GM19023 (cell line): ENCODE data around the gene KCTD4.

Experiments used
- ATAC-seq: cut with Tn5 transposase; IDR thresholded peaks from one replicate; pipeline ENCODE4 v1.9.1; 2021; ENCODE audit warnings: mild to moderate bottlenecking, moderate library complexity; ENCODE audit not compliant: unreplicated experiment

The KCTD4 gene

DNA sequence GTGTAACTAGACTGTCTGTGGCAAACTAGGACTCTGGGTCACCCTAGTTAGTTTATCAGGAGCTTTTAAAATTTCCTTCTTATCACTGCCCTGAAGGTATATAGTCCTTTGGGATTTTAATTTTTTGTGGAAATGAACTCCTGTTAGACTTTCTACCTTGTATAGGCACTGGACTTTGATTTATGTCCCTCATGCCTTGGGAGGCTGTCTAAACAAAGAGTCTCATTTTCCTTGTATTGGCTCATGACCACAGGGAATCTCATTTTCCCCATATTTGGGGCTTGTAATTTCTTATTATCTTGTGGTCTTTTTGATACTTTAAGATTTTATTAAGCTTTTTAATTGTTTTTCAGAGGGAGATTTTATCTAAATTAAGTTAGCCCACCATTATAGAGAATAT lies 21.4 kb downstream of the KCTD4 start:
- ATAC-seq: no peak

DNA sequence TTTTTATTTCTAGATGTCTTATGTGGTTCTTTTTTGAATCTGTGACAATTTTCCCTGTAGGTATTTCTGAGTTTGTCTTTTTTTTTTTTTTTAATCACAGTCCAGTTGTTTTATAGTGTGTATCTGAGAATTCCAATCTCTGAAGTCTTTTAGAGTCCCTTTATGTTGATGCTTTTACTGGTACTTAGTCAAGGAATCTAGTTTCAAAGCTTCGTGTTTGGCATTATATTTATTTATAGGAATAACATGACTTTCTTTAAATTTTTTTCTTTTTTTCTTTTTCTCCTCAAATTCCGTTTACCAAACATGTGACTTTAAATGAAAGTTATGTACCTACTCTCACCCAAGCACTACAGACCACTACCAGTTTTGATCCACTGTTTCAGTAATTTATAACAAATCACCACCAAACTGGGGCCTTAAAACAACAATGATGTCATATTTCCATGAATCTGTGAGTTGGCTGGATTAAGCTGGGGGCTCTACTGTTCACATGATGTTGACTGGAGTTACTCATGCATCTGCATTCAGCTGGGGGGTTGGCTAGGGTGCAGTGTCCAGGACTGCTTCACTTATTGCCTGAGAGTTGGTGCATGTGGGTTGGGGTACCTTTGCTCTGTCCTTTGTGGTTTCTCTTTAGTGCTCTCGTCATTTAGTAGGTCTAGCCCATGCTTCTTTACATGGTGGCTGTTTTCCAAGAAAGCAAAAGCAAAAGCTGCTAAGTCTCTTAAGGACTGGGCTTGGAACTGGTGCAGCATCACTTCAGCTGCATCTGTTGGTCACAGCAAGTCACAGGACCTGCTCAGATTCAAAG lies 22.3 kb downstream of the KCTD4 start:
- ATAC-seq: no peak

DNA sequence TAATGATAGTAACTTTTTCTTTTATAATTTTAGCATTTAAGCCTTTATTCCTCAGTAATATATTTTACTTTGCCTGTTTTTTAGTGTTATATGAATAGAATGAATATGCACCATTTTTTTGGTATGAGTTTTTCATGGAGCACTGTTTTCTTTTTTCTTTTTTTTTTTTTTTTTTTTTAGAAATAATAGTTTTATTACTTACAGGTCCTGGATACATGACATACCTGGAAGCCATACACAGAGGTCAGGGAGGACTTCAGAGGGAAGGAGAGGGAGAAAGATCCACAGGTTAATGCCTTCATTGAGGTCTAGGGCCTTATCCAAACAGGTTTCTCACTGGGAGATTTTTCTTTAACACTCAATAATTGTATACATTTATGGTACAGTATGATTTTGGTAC lies 26.4 kb downstream of the KCTD4 start:
- no peak for ATAC-seq

DNA sequence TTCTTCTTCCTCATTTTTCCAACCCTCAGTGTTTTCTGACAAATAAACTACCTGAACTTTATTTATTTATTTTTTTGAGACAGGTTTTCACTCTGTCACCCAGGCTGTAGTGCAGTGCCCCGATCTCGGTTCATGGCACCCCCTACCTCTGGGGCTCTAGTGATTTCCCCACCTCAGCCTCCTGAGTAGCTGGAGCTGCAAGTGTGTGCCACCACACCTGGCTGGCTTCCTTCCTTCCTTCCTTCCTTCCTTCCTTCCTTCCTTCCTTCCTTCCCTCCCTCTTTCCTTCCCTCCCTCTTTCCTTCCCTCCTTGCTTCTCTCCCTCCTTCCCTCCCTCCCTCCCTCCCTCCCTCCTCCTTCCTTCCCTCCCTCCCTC lies 32.3 kb downstream of the KCTD4 start:
- no peak for ATAC-seq

DNA sequence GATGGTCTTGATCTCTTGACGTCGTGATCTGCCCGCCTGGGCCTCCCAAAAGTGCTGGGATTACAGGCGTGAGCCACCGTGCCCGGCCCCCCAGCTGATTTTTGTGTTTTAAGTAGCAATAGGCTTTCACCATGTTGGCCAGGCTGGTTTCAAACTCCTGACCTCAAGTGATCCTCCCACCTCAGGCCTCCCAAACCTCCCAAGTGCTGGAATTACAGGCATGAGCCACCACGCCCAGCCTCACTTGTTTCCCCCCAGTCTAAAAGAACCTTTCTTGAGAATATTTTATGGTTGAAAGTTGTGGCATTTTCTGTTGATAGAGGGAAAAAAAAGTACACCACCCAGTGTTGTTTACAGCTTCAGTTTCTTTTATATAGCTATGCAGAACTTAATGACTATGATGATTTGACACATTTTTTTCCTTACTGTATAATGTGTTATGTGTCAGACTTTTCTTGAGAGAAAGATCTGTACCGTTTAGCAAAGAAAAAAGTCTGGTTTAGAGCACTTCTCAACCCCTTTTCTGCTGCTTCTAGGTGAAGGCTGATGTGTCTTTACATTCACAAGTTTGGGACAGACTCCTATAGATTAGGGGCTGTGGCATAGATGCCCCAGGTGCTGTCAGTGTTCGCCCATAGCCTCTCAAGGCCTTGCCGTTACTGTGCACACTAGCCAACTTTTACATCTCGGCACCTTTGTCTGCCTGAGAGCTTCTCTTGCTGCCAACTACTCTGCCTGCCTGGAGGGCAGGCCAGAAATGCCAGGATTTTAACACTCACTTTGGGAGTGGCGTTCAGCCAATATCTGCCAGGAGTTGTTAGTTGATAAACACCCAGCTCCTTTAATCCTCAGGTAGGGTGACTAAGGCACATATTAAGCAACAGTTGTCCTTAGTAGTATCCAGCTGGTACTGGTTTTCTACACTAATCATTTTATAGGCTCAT lies 33.0 kb downstream of the KCTD4 start:
- ATAC-seq: no peak

DNA sequence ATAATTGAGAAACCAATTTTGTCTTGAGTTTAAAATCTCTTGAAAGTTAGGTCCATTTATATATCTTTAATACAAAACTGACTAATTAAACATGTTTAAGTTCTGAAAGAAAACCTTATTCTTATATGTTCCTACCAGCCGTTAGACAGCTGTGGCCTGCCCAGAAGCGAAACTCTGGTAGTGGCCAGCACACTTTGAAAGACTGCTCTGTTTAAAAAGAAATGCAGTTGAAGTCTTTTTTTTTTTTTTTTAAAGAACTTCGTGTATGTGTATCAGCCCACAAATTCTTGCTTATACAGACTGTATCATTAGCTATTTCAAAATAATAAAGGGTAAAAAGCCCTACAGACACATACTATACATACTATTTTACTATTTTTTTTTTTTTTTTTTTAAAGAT lies 34.0 kb downstream of the KCTD4 start:
- no peak for ATAC-seq

DNA sequence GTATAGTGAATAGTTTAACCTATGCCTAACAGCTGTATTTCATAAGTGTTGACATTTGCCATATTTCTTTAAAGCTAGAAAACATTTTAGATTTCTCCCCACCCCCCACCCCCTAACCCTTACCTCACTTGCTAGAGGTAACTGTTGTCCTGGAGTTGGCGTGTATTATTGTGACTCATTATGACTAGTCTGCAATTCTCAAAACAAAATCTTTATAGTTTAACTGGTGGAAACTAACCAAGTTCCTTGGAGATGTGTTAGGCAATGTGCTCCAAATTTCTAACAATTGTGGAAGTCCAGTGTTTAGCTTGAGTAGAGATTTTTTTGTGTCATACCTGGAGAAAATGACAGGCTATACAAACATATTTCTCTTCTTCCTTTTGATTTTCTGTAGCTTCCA lies 38.0 kb downstream of the KCTD4 start:
- ATAC-seq: no peak

DNA sequence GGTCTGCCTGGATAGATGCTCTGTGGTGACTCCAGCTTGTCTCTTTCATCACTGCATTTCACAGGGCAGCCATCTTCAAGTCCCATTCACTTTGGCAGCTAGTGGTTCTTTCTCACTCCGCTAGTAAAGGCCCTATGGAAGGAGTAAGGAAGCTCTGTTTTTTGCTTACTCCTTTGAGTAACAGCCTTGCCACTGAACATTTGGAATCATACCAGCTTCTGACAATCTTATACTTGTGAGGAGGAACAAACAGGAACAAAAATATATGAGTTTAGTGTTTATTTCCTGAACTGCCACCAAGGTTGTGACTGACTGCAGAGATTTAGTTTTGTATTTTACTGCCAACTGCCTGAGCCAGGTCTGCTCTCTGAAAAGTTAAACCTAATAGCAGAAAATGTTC lies 38.7 kb downstream of the KCTD4 start:
- no peak for ATAC-seq

DNA sequence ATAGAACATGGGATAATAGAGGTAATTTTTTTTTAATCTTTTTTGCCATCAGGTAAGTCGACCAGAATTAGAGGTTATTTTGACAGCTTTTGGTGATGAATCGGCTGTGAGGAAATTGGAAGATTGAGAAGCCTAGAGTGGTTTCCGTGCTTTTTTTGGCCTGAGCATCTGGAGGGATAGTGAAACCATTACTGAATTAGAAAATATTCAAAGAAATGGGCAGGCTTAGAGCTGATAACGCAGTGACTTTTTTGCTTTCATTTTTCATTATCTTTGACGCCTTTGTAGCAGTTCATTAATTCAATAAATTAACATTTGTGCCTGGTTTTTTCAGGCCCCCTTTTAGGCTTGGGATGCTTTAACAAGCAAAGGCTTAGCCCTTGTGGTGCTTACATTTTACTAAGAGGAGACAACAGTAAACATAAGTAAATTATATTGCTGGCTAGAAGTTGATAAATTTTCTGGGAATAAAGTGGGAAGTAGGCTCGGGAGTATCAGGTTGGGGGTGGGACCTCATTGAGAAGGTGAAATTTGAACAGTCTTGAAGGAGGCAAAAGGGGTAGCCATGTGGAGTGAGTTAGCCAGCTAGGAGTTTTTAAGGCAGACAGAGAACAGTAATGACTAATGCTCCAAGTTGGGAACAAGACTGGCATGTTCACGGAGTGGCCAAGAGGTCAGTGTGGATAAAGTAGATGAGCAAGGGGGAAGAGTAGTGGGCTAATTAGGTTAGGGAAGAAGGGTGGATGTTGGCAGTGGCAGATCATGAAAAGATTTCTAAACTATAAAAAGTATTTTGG lies 44.1 kb downstream of the KCTD4 start:
- no peak for ATAC-seq

DNA sequence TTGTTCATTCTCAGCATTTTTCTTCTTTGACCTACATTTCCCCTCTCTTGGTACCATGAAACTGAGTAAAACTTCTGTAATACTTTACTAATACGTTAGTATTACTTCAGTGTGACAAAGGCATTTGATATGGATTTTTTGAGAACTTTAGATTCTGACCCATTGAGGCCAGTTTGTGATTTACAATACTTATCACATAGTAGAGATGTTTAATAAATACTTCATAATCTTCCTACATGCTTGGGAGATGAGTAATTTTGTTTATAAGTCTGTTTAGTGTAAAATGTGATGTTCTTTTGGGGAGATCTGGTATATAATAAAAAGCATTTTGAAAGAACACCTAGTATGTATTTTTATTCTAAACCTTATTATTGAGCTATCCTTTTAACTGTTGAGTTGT lies 50.9 kb downstream of the KCTD4 start:
- ATAC-seq: no peak

DNA sequence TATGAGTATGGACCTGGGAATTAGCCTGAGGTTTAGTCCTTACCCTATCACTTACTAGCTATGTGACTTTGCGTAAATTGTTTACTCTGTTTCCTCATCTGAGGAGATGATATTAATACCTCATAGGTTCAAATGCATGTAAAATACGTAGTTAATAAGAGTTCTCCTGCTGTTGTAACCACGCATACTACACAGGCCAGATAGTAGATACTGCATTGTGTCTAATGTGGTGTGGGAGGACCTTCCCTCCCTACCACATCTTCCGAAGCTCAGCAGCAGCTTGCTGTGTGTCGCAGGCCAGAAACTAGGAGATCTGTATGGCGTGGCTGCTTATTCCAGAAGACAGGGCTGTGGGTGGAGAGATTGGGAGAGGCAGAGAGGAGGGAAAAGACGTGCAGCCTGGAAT lies 57.5 kb downstream of the KCTD4 start:
- no peak for ATAC-seq
